ENCODE results near the gene ZNF672. TPM values are rescaled to one million over a fixed set of nuclear protein-coding genes. Genes with fewer than 3 reads are reported as not detected.

ZNF672 gene
- total RNA-seq, 2 experiments from 2014 or later, result 35.9 to 38.4 TPM

- no peaks in the 10 kb centered on the region for H3K9me3 ChIP-seq (ENCODE audit: control insufficient read depth in 1 of 2, insufficient read depth in 1 of 2, low read length in 2 of 2)
- peaks cover 34% of the 10 kb centered on the region for H3K36me3 ChIP-seq (ENCODE audit: insufficient read depth, low read length)
- ChIA-PET POLR2A (no interaction called here), CTCF (no interaction called here)
- no peak for TF ChIP-seq CTCF (IDR thresholded peaks at IDR 0.05)
- H3K4me3 ChIP-seq (ENCODE audit: low read length), result no peak overlapping the region
- Mint-ChIP-seq H3K4me3 (no peak overlapping the region), H3K4me1 (ENCODE audit: low read depth) (peaks cover 10% of the 10 kb centered on the region), H3K36me3 (ENCODE audit: low read depth) (peaks cover 42% of the 10 kb centered on the region), H3K27me3 (no peaks in the 10 kb centered on the region), H3K27ac (no peak overlapping the region), H3K9me3 (no peaks in the 10 kb centered on the region)
- ATAC-seq (ENCODE audit: poor library complexity) (no peak), DNase-seq (no peak)
- H3K27me3 ChIP-seq (ENCODE audit: control insufficient read depth in 1 of 2, insufficient read depth in 2 of 2, low read length in 2 of 2), result no peaks in the 10 kb centered on the region
- intact Hi-C loops (cut with DNase I, micrococcal nuclease), result loop anchor here (2.0 to 5.0 kb wide), 4 partner anchors 188 to 1128 kb away; partner anchors contain the start of gene OR2T1 (in 2 of the 2)
- H3K4me1 ChIP-seq (ENCODE audit: insufficient read depth, low read length), result peaks cover 7% of the 10 kb centered on the region
- H3K27ac ChIP-seq (ENCODE audit: low read depth in 1 of 2, low read length in 2 of 2), result no peak overlapping the region
Measured at GRCh38 chr1:248810000-248810726, 27.9 kb upstream of the ZNF672 start.

DNA sequence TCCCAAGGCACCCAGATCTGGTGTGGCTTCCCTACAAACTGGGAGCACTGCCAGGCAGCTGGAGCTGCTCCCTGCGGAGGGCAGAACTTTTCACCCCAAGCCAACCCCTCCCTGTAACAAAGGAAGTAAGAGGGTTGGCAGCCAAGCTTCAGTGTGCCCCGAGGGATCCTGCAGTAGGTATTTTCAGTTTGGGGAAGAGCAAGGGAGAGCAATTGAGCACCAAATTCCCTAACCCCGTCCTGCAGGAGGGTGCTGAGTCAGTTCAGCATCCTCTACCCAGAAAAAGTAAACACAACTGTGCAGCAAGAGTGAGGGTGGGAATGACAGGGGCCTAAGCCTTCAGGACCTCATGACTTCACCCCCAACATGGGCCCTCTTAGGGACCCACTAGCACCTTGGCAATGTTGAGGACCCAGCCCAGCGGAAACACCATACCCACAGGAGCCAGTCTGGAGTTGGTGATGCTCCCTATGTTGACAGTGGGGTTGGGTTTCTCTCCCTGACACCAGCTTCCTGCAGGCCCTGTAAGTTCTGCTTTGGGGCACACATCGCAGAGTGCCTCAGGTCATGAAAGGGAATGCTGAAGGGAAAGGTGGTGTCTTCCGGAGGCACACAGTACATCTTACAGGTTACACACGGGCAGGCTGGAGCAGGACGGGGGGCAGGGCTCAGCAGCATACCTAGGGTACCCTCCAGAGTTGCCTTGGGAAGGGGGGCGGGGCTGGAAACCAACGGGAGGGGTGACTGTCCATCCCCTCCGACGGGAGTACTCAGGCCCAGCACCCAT is 27.1 kb upstream of the ZNF672 start:
- H3K4me3 ChIP-seq (ENCODE audit: low read length), result no peak overlapping the region
- no peaks in the 10 kb centered on the region for H3K9me3 ChIP-seq (ENCODE audit: control insufficient read depth in 1 of 2, insufficient read depth in 1 of 2, low read length in 2 of 2)
- POLR2A ChIA-PET, result interaction anchor here (0.5 kb wide), 1 partner anchor 96 kb away, joined by 4 read pairs; no protein-coding TSS in a partner anchor
- H3K4me1 ChIP-seq (ENCODE audit: insufficient read depth, low read length), result peaks cover 14% of the 10 kb centered on the region
- Mint-ChIP-seq H3K27me3 (no peaks in the 10 kb centered on the region), H3K36me3 (ENCODE audit: low read depth) (peaks cover 49% of the 10 kb centered on the region), H3K4me3 (no peak overlapping the region), H3K27ac (no peak overlapping the region), H3K9me3 (no peaks in the 10 kb centered on the region), H3K4me1 (ENCODE audit: low read depth) (peaks cover 16% of the 10 kb centered on the region)
- intact Hi-C loops (cut with DNase I, micrococcal nuclease), result no loop called here
- DNase-seq, result no peak
- no peaks in the 10 kb centered on the region for H3K27me3 ChIP-seq (ENCODE audit: control insufficient read depth in 1 of 2, insufficient read depth in 2 of 2, low read length in 2 of 2)
- CTCF ChIA-PET, result no interaction called here
- no peak for TF ChIP-seq CTCF (IDR thresholded peaks at IDR 0.05)
- no peak overlapping the region for H3K27ac ChIP-seq (ENCODE audit: low read depth in 1 of 2, low read length in 2 of 2)
- ATAC-seq (ENCODE audit: poor library complexity), result no peak
- H3K36me3 ChIP-seq (ENCODE audit: insufficient read depth, low read length), result peaks cover 42% of the 10 kb centered on the region

- TF ChIP-seq CTCF (IDR thresholded peaks at IDR 0.05), result no peak
- H3K27me3 ChIP-seq (ENCODE audit: control insufficient read depth in 1 of 2, insufficient read depth in 2 of 2, low read length in 2 of 2), result no peaks in the 10 kb centered on the region
- peaks cover 51% of the 10 kb centered on the region for H3K36me3 ChIP-seq (ENCODE audit: insufficient read depth, low read length)
- ChIA-PET CTCF (no interaction called here), POLR2A (interaction anchor here (0.5 kb wide), 1 partner anchor 97 kb away, joined by 4 read pairs; no protein-coding TSS in a partner anchor)
- Mint-ChIP-seq H3K27ac (no peak overlapping the region), H3K36me3 (ENCODE audit: low read depth) (peaks cover 58% of the 10 kb centered on the region), H3K4me1 (ENCODE audit: low read depth) (peaks cover 24% of the 10 kb centered on the region), H3K9me3 (no peaks in the 10 kb centered on the region), H3K4me3 (no peak overlapping the region), H3K27me3 (no peaks in the 10 kb centered on the region)
- intact Hi-C loops (cut with DNase I, micrococcal nuclease), result no loop called here
- no peaks in the 10 kb centered on the region for H3K9me3 ChIP-seq (ENCODE audit: control insufficient read depth in 1 of 2, insufficient read depth in 1 of 2, low read length in 2 of 2)
- H3K4me1 ChIP-seq (ENCODE audit: insufficient read depth, low read length), result peaks cover 19% of the 10 kb centered on the region
- DNase-seq, result peak in 1 of 14 experiments; percentile 30
- H3K4me3 ChIP-seq (ENCODE audit: low read length), result no peak overlapping the region
- no peak for ATAC-seq (ENCODE audit: poor library complexity)
- no peak overlapping the region for H3K27ac ChIP-seq (ENCODE audit: low read depth in 1 of 2, low read length in 2 of 2)
Measured at GRCh38 chr1:248811514-248812490, 26.2 kb upstream of the ZNF672 start.

Data from CD4-positive, alpha-beta T cell (primary cell).